ENCODE measurements around the gene AOC2.
"Not testable (repeated sequence)": the region's sequence is repeated elsewhere in the genome, so short reads cannot be mapped to it uniquely, and the experiment has no call there.

Gene AOC2

DNA sequence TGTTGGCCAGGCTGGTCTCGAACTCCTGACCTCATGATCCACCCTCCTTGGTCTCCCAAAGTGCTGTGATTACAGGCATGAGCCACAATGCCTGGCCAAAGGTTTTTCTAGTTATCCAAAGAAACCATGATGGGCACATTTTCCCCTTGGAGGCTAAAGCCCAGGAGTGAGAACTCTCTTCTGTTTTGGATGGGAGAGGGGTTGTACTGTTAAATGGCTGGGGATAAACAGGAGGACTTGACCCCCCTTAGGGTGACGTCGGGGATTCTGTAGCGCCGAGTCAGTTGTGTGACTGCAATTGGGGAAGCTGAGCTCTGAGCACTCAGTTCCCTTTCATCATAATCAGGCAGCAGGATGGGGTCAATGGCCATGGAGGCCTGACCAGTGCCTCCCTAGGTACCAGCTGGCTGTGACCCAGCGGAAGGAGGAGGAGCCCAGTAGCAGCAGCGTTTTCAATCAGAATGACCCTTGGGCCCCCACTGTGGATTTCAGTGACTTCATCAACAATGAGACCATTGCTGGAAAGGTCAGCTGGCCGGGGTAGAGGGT lies 10.7 kb downstream of the AOC2 start:
- DNase-seq, result no peak

DNA sequence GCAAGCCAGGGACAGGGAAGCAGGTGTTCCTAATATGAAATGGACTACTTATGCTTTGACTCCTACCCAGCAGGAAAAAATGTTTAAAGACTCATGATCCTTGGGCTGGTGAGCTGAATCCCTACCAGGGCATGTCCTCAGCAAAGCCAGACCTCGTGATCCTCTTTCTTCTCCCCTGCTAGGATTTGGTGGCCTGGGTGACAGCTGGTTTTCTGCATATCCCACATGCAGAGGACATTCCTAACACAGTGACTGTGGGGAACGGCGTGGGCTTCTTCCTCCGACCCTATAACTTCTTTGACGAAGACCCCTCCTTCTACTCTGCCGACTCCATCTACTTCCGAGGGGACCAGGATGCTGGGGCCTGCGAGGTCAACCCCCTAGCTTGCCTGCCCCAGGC lies 11.7 kb downstream of the AOC2 start:
- DNase-seq, result not testable (repeated sequence)

DNA sequence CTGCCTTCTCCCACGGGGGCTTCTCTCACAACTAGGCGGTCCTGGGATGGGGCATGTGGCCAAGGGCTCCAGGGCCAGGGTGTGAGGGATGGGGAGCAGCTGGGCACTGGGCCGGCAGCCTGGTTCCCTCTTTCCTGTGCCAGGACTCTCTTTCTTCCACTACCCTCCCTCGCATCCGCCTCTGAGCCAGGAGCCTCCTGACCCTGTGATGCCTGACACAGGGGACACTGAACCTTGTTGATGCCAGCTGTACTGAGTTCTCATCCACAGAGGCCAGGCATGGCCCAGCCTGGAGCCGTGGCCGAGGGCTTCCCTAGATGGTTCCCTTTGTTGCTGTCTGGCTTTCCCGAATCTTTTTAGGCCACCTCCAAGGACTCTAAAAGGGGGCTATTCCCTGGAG lies 12.1 kb downstream of the AOC2 start:
- DNase-seq, result not testable (repeated sequence)

DNA sequence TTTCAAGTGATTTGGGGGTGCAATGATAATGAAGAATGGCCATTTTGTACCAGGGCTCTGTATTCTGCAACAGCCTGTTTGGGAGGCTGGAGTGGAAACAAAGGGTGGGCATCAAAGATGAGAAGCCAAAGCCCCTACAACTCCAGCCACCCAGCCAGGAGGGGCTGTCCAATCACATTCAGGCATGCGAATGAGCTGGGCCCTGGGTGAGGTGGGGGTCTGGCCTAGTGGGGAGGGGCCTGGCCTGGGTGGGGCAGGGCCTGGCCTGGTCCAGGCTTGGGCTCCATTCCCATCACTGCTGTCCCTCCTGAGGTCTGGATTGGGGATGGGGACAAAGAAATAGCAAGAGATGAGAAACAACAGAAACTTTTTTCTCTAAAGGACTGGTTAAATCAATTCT lies 13.0 kb downstream of the AOC2 start:
- no peak for DNase-seq

DNA sequence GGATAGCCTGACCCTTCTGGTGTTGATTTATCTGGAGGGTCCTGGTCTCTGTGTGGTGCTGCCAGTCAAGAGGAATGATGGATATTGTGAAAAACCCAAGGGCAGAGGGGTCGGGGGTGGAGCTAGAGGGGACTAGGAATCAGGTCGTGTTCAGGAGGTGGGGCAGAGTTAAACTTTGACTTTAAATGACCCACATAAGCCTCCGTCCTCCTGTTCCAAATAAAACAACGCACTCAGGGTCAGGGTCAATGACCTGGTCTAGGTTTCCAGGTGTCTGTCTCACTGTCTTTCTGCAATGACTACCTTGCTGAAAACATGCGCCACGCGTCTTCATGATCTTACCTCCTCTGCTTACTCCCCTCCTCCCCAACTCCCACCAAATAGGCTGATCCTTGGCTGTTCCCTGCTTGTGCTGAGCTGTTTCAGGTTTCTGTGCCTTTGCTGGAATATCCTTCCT lies 21.3 kb downstream of the AOC2 start:
- DNase-seq, result no peak

DNA sequence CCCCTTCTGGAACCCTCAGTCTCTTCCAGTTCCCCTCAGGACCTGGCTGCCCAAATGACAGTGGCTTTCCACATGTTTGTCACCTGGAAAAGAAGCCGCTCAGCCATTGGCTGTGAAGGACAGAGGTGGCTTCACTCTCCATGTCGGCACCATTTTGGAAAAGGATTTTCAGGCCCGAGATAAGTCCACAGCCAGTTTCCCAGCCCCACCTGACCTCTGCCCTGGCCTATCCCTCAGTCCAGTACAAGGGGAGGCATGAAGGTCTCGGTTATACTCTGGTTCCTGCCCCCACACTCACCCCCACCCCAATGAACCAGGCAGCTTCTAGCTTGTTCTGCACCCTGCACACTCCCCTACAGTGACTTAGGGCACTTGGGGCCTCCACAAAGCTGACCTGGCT lies 21.8 kb downstream of the AOC2 start:
- no peak for DNase-seq

DNA sequence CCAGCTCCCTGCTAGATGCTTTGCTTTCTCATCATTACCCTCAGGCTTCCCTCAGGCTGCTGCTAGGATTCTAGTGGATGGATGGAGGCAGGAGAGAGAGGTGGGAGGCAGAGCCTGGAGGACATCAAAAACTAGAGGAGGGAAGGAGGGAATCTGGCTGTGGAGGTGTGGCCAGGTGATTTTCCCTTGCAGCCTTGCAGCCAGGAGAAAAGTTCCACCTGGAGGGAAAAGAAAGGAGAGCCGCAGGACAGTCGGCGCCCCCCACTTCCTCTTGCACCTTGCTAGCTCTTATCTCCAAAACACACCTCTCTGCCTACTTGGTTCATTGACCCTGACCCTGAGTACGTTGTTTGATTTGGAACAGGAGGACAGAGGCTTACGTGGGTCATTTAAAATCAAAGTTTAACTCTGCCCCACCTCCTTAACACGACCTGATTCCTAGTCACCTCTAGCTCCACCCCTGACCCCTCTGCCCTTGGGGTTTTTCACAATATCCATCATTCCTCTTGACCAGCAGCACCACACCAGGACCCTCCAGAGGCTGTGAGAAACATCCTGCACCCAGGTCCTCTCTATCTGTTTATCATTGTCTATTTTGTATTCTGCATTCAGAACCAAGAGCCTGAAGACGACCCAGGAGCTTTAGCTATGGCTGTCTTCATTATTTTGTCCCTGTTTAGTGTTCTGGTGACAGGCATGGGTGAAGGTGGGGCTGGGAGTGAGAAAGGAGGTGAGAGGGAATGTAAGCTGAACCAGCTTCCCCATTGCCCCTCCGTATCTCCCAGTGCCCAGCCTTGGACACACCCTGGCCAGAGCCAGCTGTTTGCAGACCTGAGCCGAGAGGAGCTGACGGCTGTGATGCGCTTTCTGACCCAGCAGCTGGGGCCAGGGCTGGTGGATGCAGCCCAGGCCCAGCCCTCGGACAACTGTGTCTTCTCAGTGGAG lies 22.5 kb downstream of the AOC2 start:
- DNase-seq, result no peak

DNA sequence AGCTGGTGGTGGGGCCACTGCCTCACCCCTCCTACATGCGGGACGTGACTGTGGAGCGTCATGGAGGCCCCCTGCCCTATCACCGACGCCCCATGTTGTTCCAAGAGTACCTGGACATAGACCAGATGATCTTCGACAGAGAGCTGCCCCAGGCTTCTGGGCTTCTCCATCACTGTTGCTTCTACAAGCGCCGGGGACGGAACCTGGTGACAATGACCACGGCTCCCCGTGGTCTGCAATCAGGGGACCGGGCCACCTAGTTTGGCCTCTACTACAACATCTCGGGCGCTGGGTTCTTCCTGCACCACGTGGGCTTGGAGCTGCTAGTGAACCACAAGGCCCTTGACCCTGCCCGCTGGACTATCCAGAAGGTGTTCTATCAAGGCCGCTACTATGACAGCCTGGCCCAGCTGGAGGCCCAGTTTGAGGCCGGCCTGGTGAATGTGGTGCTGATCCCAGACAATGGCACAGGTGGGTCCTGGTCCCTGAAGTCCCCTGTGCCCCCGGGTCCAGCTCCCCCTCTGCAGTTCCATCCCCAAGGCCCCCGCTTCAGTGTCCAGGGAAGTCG lies 23.4 kb downstream of the AOC2 start:
- DNase-seq, result not testable (repeated sequence)

DNA sequence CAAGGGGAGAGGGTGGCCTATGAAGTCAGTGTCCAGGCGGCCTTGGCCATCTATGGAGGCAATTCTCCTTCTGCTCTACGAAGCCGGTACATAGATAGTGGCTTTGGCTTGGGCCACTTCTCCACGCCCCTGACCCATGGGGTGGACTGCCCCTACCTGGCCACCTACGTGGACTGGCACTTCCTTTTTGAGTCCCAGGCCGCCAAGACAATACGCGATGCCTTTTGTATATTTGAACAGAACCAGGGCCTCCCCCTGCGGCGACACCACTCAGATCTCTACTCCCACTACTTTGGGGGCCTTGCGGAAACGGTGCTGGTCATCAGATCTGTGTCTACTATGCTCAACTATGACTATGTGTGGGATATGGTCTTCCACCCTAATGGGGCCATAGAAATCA lies 24.0 kb downstream of the AOC2 start:
- no peak for DNase-seq

DNA sequence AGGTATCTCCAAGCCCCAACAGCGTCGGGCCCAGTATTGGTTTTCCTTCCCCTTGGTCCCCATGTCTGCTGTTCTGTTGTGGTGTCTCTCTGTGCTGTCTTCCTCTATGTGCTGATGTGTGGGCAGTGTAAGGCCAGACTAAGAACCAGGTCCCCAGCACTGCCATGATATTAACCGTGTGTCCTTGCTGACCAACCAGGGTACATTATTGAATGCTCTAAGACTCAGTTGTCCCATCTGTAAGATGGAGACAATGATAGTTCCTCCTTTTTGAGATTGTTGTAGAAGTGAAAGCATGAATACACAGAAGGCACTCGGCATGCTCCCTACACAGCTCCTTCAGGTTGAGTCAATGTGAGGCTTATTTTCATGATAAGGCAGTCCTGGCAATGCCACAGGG lies 27.3 kb downstream of the AOC2 start:
- DNase-seq, result no peak

DNA sequence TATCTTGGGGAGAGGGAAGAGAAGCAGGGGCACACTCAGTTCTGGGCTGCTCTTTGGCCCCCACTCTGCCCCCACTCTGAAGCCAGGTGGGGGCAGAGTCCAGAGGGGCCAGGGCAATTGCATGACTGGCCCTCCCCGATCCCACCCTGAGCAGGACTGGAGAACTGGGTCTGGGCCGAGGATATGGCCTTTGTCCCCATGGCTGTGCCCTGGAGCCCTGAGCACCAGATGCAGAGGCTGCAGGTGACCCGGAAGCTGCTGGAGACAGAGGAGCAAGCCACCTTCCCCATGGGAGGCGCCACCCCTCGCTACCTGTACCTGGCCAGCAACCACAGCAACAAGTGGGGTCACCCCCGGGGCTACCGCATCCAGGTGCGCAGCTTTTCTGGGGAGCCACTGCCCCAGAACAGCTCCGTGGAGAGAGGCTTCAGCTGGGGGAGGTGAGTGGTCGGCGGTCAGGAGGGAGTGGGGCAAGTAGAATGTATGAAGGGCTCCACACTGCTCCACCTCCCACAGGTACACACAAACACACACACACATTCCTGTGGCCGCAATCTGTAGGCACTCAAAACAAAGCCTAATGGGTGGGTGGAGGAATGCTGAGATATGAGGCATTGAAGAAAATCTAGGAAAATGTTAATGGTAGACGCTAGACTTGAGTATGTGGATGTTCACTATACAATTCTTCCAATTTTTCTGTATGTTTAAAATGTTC lies 28.0 kb downstream of the AOC2 start:
- DNase-seq, result no peak

DNA sequence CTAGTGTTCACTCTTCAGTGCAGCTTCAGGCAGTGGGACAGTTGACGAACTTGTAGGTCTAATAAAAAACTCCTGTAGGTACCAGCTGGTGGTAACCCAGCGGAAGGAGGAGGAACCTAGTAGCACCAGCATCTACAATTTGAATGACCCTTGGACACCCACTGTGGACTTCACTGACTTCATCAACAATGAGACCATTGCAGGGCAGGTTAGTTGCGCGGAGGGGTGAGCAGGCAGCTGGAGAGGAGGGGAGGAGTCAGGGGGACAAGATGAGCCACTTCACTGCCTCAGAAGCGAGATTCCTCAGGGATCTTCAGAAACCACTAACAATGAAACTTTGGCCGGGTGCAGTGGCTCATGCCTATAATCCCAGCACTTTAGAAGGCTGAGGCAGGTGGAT lies 28.9 kb downstream of the AOC2 start:
- DNase-seq, result no peak

DNA sequence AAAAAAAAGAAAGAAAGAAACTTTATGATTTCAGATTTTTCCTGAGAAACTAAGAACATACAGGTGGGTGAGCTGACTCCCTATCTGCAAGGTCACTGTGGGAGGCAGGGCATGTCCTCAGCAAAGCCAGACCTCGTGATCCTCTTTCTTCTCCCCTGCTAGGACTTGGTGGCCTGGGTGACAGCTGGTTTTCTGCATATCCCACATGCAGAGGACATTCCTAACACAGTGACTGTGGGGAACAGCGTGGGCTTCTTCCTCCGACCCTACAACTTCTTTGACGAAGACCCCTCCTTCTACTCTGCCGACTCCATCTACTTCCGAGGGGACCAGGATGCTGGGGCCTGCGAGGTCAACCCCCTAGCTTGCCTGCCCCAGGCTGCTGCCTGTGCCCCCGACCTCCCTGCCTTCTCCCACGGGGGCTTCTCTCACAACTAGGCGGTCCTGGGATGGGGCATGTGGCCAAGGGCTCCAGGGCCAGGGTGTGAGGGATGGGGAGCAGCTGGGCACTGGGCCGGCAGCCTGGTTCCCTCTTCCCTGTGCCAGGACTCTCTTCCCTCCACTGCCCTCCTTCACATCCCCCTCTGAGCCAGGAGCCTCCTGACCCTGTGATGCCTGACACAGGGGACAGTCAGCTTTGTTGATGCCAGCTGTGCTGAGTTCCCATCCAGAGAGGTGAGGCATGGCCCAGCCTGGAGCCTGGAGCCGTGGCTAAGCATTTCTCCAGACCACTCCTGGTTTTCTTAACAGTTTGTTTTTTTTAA lies 29.7 kb downstream of the AOC2 start:
- not testable (repeated sequence) for DNase-seq

DNA sequence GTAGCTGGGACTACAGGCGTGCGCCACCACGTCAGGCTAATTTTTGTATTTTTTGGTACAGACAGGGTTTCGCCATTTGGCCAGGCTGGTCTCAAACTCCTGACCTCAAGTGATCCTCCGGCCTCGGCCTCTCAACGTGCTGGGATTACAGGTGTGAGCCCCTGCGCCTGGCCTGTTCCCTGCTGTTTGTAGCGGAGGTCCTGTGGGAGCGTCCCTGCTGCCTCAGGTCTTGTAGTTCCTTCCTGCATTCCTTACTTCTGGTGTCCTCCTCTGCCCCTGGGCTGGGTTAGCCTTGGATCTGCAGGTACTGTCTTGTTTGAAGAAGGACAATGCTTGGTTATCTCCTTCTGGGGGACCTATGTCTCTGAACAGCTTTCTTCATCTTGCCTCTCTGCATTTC lies 32.7 kb downstream of the AOC2 start:
- no peak for DNase-seq

DNA sequence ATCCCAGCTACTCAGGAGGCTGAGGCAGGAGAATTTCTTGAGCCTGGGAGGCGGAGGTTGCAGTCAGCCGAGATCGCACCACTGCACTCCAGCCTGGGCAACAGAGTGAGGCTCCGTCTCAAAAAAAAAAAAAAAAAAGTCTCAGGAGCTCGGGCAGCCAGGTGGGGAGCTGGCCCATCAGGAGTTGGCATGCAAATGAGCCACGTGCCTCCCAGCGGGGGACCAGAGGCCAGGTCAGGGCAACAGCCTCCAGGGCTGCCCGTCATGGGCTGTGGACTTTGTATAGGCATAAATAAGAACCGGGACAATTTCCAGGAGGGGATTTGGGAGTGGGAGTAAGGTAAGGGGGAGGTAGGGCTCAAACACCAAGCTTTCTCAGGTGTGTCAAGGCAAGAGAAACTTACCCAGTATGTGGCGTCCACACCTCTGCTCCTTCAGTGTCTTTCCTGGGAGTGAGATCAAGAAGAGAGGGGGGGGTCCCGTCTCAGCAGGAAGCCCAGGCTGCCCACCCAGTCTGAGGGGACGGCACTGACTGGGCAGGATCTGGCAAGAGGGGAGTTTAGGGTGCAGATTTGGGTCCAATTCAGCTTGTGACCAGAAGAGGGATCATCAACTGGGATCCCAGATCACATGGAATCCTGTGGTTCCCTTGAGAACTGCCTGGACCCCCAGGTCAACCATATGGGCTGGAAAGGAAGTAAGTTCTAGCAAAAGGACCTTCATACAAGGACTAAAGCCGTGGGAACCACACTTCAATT lies 33.9 kb downstream of the AOC2 start:
- no peak for DNase-seq

DNA sequence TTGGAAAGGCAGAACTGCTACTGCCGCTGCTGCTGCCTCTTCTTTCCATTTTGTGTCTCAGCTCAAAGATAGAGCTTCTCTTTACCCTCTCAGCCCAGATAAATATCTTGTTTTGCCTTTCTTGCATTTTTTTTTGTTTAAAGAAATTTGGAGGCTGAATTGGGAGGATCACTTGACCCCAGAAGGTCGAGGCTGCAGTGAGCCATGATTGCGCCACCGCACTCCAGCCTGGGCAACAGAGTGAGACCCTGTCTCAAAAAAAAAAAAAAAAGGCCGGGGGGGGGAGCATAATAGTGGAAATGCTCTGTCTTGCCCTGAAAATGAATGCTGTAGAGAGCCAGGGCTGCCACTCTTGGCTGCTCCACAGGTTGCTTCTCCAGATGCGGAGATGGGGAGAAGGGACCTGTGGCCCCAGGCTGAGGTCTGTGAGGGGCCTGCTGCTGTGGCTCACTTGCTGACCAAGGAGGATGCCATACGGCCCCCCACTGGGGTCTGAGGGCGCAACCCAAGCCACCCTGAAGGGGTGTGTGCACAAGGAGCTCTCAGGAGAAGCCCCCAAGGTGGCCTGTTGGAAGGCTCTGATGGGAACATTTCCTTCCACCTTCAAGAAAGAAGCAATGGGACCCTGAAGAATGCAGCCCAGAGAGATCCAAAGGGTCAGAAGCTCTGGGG lies 34.7 kb downstream of the AOC2 start:
- DNase-seq, result no peak

DNA sequence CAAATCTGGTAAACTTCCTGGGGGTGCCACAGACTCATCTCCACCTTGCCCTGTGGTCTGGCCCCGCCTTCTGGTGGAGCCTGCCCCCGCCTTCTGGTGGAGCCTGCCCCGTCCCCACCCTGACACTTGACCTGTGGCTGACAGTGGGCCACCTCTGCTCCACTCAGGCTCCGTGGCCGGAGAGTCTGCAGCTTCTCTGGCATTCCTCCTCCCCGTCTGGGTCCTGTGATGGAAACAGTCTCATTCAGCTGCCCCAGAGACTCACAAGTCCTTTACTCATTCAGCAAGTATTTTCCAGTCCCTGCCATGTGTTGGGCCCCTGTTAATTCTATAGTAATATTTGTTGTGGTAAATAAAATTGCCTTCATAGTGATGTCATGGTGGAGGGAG lies 35.2 kb downstream of the AOC2 start:
- no peak for DNase-seq

DNA sequence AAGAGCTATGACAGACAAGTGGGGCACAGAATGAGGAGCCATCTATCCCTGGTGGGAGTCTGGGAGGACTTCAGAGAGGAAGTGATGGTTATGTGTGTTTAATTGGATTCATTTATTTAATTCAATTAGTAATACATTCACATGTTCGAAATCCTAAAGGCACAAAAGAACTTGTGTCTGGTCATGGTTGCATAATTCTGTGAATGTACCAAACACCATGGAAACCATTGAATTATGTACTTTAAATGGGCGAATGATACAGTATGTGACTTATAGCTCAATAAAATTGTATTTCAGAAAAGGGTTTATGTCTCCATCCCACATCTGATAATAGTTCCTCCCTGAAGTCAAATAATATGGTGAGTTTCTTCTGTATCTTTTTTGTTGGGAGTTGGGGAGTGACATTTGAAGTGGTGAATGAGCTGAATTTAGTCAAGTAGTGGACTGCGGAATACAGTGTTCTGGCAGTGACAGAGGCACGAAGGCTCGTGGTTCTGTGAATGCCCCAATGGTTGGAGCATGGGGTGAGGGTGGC lies 36.5 kb downstream of the AOC2 start:
- no peak for DNase-seq

DNA sequence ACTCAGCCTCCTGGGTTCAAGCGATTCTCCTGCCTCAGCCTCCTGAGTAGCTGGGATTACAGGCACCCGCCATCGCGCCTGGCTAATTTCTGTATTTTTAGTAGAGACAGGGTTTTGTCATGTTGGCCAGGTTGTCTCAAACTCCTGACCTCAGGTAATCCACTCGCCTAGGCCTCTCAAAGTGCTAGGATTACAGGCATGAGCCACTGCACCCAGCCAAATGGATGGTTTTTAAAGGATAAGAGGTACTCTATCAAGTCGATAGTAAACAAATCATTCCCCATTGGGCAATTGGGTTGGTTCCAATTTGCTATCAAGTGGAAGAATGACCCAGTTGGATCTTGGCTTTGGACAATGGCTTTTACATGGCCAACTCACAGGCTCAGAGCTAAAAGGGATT lies 37.3 kb downstream of the AOC2 start:
- not testable (repeated sequence) for DNase-seq

DNA sequence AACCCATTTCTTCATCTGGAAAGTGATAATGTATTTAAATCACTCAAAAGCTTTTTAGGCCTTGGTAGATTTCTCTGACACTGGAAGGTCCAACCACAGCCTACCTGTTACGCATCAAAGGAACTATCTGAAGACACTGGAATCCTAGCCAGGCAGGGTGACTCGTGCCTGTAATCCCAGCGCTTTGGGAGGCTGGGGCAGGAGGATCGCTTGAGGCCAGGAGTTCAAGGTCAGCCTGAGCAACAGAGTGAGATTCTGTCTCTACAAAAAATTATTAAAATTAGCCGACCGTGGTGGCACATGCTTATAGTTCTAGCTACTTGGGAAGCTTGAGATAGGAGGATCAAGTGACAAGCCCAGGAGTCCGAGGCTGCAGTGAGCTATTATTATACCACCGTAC lies 37.8 kb downstream of the AOC2 start:
- no peak for DNase-seq
